ENCODE measurements around the gene FBXO5.
A peak's percentile ranks its signal among the peaks of the same experiment; 100 is the strongest.
"Not testable (repeated sequence)": the region's sequence is repeated elsewhere in the genome, so short reads cannot be mapped to it uniquely, and the experiment has no call there.

The FBXO5 gene, protein sequence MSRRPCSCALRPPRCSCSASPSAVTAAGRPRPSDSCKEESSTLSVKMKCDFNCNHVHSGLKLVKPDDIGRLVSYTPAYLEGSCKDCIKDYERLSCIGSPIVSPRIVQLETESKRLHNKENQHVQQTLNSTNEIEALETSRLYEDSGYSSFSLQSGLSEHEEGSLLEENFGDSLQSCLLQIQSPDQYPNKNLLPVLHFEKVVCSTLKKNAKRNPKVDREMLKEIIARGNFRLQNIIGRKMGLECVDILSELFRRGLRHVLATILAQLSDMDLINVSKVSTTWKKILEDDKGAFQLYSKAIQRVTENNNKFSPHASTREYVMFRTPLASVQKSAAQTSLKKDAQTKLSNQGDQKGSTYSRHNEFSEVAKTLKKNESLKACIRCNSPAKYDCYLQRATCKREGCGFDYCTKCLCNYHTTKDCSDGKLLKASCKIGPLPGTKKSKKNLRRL

DNA sequence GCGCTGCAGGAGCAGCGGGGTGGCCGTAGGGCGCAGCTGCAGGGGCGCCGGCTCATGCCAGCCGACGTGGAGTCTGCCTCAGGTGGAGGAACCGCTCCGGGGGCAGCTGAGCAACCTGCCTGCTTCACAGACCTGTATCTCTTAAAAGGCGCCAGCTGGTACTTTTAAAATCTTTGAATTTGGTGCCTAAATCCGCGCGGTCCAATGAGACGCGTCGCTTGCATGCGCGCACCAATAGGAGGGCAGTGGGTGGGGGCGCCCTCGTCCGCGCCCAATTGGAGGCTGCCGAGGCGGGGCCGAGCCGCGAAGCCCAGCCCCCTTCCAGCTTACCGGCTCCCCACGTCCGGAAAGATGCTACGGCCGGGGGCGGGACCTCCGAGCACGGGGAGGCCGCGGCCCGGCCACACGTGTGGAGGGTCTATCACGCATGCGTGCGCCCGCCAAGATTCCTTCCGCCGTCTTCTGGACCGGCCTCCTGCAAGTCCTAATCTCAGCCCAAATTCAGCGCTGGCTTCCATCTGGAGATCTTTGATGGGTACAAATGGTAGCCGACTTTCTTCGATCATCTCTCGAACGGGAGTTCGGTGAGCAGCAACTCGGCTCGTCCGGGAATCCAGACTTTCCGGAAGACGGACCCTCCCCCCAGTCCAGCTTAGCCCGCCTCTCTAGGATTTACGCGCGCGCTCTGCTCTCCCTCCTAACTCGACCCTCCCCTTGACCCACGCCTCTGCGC, at the start of gene FBXO5:
Gene FBXO5, minus strand, starts transcription at position 138 of the 733 bp plus-strand sequence. Its CDS starts 82 bp downstream, at position 56.
- peak; percentile 93 for DNase-seq

DNA sequence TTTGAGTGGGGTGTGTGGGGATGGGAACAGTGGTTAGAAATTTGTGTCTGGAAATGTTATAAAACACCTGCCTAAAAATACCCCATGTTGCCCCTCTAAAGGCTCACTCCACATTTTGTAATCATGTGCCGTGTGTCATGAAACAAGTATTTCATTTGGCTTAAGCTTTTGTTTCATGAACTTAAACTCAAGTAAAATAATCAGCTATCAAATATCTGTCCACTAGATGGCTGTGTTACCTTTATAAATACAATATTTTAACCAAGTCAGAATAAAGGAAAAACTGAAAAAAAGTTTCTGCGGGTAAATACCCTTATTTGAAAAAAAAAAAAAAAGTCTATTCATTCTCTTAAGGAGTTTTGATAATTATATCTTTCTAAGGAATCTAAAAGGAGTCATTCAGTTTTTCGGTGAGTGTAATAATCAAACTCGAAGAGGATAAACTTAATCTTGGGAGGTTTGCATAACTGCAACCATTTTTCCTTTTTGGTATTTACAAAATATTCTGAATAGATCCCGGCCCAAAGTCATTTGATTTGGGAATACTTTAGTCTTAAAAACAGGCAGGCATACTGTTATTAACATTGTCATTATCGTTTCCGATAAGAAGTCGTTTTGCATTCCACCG, 49.5 kb upstream of the FBXO5 start:
- no peak for DNase-seq

DNA sequence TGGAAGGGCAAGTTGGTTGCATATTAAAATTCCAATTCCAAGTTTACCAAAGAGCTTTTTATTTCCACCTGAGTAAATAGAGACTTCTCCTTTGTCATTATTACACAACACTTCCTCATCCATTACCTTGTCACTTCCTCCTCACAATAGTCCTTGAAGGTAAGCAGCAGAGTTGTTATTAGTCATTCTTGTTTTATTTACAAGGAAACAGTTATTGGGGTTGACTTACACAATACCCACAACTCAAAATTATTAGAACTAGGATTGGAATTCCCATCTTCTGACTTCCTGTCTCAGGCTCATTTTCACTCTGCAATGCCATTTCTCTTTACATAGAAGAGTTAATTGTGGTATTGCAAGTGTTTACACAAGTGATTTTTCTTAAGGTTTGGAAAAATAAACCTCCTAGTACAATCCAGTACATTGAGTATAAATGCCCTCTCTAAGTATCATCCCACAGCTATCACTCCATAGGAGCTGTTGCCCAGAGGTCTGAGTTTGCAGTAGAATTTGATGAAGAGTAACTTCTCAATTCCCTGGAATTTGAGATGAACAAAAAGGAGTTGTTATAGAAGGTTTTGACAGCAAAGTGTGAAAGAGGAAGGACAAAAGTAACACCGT, 48.6 kb upstream of the FBXO5 start:
- no peak for DNase-seq

DNA sequence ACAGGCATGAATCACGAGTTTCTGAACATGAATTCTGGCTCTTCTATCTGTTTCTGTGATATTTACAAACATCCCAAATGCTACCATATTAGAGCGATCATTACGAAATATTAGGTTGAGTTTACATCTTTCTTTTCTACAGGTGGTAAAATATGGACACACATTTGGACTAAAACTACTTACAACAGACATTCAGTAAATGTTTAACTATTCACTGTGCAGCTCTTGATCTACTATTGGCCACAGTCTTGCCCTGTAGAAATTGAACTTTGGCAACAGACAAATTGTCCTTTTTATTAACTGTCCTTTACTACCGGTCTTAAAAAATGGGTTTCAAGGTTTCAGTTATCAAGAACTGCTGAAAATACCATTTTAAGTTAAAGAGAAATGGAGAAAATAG, 46.1 kb upstream of the FBXO5 start:
- DNase-seq = no peak

DNA sequence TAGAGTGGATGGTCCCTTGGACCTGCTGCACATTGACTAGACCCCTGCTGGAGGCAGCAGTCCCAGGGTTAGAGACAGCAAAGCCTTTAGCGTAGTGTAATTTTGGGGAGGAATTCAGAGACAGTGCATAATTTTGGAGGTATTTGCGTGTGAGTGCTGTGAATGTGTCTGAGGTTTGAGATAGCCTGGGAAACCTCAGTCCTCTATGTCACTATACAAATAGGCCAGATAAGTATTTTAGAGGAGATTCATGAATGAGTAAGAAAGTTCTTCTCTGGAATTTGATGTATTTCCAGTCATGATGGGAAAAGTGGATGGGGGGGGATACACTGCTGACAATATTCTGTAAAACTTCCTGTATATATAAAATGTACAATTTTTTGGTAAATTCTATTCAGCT, 45.4 kb upstream of the FBXO5 start:
- no peak for DNase-seq

DNA sequence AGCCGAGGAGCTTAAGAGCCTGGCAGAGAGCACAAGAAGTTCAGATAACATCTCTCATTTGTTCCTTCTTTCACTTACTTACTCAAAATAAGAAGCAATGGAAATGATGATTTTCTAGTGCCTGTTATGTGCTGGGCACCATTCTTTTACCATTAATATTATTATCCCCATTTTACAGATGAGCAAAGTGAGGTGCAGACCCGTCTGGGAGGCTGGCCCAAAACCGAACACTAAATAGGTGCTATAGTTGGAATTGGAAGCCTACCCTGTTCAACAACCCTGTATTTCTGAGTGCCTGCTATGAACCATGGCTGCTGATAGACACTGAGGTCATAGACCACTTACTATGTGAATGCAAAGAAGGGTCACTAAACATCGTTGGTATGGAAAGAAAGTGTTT, 44.6 kb upstream of the FBXO5 start:
- DNase-seq = no peak

DNA sequence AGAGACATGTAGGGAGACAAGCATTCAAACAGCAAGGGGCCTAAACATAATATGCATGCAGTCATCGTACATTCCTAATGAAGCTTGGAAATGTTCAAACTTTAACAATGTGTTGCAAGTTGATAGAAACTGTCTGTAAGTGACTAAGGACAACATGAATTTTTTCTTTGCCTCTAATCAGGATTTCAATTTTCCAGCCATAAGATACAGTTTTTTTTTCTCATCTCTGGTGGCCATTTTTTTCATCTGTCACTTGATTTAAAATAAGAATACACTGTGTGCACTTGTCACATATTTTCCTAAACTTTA, 41.8 kb upstream of the FBXO5 start:
- DNase-seq = no peak

DNA sequence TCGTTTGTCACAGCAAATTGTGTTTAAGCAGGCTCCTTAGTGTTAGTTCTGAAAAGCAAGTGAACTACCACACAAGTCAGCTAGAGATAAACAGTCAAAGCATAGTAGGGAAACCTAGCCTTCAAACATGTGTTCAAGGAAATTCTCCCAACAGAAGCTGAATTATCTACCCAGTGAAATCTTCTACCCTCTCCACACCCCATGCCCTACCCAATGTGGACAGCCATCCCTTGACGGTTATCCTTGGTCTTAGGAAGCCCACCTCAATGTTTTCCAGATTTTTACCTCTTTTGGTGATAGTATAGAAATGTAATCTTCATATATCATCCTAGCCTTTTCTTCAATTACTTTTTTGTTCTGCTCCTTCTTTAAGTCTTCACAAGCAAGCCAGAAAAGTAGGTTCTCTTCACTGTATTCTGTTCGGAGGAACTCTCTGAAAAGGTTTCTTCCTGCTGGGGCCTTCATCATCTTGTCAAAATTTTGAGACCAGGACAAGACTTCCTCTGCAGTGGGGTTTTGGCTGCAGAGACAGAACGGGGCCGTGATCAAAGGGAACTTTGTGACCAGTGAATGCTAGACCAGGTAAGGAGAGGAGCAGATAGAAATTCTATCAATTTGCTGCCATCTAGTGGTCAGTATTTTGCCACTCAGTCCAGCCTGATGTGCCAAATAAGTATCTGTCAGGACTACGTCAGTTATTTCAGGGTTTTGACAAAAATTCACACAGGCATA, 41.3 kb upstream of the FBXO5 start:
- DNase-seq = peak; percentile 42

DNA sequence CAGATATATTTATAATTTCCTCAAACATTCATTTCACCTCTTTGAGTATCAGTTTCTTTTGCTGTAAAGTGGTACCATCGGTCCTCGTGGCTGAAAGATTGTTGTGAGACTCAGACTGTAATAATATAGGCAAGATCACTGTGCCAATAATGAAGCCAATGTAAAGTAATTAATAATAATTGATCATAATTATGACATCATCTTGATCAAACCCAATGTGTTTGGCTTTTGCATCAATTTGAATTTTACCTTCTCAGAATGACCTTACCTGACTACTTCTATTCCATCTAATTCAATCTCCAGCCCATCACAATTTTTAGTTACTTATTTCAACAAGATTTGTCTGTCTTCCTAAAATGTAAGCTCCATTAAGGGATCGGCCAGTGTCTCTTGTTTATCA, 35.5 kb upstream of the FBXO5 start:
- no peak for DNase-seq

DNA sequence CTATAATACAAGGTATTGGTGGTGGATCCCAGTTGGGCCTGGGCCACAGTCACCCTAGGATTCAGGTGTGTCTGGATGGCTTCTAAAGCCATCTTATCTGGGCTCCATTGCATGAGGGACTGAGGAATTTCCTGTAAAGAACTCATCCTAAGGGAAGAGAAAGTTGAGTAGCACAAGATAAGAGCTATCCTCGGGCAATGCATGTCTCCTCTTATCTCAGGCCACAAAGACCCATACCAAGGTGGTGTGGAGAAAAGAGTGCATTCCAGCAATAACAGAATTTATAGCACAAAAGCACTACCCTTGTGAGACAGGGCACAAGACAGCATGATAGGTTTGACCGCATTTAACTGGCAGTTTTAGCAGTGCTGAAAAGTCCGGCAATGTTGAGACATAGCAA, 34.0 kb upstream of the FBXO5 start:
- DNase-seq = no peak

DNA sequence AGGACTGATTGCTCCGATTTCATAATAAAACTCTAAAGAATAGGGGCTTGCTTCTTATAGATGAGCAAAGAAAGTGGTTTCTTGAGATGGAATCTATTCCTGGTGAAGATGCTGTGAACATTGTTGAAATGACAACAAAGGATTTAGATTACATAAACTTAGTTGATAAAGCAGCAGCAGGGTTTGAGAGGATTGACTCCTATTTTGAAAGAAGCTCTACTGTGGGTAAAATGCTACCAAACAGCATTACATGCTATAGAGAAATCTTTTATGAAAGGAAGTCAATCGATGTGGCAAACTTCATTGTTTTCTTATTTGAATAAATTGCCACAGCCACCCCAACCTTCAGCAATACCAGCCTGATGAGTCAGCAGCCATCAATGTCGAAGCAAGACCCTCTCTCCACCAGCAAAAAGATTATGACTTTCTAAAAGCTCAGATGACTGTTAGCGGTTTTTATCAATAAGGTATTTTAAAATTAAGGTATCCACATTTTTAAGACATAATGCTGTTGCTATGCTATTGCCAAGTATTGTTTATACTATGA, 32.3 kb upstream of the FBXO5 start:
- no peak for DNase-seq

DNA sequence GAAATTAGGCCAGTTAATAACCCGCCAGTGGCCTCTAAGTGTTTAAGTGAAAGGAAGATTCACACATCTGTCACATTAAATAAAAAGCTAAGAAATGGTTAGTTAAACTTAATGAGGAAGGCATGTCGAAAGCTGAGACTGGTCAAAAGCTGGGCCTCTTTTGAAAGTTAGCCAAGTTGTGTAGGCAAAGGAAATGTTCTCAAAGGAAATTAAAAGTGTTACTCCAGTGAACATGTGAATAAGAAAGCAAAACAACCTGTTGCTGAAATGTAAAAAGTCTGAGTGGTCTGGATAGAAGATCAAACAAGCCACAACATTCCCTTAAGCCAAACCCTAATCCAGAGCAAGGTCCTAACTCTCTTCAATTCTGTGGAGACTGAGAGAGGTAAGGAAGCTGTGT, 30.6 kb upstream of the FBXO5 start:
- no peak for DNase-seq

DNA sequence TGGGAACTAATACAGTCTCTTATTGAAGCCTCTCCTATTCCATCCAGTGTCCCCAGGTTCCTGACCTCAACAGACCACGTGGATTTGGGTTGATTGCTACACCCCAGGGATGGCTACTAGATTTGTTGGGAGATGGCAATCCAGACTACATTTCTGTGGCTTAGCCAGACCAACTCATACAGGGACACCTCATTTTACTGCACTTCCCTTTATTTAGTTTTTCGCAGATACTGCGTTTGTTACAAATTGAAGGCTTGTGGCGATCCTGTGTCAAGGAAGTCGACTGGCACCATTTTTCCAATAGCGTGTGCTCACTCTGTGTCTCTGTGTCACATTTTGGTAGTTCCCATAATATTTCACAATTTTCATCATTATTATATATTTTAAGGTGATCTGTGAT, 30.0 kb upstream of the FBXO5 start:
- DNase-seq = no peak

DNA sequence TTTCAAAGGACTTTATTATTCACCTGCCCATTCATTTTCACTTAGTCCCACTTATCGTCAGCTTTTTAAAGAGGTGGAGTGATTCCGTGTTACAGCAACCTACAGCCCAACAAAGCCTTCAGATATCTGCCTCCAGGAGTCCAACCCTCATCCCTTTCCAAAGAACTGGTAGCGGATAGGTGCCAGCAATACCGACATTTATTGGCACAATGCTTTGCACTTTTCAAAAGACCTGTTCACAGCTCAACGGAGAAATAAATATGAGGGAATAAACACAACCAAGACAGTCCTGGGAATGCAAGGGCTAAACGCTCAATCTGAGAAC, 20.5 kb upstream of the FBXO5 start:
- DNase-seq = peak; percentile 32

DNA sequence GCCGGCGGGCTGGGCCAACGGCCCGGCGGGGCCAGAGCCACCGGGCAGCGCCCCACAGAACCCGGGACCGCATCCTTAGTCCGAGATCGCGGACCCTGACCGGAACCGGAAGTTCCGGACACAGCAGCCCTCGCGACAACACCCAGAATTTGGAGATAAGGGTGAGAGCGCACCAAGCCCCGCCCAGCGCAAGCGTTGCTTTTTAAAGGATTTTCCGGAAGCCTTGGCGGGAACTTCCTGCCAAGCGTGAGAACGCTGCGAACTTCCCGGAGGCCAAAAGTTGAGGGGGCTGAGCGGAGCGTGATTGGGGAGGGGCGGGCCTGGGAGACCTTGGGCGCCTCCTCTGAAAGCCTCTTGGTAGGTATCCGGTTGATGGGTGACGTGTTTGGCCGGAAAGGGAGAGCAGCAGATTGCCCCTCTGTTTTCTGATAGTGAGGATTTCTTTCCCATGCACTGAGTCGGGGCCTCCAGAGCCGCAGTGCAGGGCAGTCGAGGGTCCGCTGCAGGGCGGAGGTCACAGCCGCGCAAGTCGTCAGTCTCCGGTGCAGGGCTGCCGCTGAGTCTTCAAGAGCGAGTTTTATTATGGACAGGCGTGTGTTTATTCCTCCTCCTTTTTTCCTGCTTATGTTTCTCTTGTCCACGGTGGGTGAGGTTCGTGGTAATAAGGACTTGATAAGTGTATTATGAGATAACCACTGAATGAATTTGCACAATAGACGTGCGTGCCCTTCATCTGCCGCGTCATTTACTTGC, 19.9 kb upstream of the FBXO5 start, which contains the start of gene MTRF1L:
Gene MTRF1L, minus strand, starts transcription at position 97 of the 753 bp plus-strand sequence. Its CDS starts 24 bp downstream, at position 73.
- peak; percentile 86 for DNase-seq

DNA sequence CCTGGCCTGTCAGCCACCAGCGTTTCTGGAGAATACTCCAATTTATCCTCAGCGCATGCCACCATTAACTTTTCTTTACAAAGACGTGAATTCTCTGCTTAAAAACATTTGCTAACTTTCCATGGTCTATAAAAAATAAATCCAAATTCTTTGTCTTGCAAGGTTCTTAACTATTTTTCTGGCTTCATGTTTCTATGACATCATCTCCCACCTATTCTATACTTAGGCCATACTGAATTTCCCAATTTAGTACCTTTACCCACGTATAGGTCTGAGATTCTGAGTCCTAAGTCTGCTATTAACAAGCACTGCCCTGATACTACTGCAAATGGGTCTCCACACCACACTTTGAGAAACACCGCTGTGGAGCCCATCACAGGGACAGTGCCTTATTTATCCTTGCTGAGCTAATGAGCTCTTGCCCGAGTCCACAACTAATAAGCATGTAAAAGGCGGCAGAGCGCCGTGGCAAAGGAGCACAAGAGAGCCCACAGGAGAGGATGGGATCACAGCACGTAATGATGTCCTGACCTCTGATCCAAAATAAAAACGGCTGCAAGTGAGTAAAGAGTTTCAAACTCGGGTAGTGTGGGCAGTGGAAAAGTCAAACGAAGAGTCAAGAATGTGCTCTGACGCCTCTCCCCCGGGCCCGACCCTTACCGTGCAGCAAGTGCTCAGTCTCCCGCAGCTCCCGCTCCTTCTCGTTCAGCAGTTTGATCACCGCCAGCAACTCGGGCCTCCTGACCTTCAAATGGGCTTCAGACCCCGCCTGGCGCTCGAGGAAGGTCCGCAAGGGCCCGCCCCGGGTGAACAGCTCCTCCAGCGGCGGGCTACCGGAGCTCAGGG, 19.1 kb upstream of the FBXO5 start:
- DNase-seq = no peak

DNA sequence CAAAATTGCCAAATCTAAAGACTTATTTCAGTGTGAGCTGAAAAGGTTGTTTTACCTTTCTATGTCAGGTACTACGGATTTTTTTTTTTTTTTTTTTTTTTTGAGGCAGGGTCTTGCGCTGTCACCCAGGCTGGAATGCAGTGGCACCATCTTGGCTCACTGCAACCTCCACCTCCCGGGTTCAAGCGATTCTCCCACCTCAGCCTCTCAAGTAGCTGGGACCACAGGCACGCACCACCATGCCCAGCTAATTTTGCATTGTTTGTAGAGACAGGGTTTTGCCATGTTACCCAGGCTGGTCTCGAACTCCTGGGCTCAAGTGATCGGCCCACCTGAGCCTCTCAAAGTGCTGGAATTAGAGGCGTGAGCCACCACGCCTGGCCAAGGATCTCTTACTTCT, 17.9 kb upstream of the FBXO5 start:
- DNase-seq = not testable (repeated sequence)

DNA sequence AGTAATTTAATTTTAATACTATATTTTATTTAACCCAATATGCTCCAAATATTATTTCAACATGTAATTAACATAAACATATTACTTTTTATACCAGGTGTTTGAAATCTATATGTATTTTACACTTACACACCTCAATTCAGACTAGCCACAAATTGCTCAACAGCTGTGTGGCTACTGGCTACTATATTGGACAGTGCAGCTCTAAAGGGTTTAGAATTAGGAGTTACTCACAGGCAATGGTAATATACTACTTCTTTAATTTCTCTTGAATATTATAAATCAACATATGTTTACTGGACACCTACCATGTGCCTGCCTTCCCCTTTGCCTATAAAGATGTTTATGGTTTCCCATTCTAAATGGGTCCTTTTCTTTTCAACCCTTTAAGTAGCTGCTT, 17.4 kb upstream of the FBXO5 start:
- DNase-seq = no peak

DNA sequence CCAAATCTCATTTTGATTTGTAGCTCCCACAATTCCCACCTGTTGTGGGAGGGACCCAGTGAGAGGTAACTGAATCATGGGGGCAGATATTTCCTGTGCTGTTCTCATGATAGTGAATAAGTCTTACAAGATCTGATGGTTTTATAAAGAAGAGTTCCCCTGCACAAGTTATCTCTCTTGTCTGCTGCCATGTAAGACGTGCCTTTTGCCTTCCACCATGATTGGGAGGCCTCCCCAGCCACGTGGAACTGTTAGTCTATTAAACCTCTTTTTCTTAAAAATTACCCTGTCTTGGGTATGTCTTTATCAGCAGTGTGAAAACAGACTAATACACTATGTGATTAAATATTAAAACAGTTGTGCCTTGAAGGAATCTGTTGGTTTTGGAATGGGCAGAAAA, 16.7 kb upstream of the FBXO5 start:
- DNase-seq = not testable (repeated sequence)

DNA sequence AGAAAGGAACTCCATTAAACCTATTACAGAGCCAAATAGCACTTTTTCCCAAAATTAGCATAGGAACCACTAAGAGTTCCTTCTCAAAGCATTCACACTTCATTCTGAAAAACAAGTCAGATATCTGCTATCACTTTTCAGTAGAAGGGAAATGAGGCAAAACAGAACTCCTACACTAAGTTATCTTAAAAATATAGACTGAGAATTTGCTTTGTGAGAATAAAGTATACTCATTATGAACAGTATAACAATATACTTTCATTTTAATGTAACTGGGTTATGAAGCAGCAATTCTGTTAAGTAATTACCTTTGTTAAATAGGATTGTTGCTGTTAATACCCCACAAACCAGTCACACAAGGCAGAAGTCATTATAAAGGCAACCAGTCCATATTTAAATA, 11.0 kb upstream of the FBXO5 start:
- DNase-seq = no peak

DNA sequence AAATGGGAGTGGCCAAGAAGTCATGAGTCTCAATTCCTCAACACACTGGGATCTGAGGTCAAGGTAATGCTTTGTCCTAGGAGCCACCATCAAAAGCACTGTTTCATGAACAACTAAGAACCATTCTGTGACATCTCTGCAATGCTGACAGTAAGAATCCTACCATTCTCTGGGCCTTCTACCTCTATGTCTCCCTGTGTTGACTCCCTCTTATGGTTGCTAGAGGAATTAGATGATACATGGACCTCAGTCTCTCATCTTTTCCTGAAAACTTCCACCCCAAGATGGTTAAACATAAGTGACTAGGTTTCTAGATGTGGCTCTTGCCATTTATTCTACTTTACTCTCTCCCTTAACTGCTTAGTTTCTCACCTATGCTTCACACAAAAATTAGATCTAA, 10.6 kb upstream of the FBXO5 start:
- DNase-seq = no peak
